Measurements from ENCODE around the gene PSMB11. TPM values are rescaled to one million over a fixed set of nuclear protein-coding genes. Genes with fewer than 3 reads are reported as not detected.

PSMB11 gene
- total RNA-seq, 1 experiment from 2014 or later: not detected

DNA sequence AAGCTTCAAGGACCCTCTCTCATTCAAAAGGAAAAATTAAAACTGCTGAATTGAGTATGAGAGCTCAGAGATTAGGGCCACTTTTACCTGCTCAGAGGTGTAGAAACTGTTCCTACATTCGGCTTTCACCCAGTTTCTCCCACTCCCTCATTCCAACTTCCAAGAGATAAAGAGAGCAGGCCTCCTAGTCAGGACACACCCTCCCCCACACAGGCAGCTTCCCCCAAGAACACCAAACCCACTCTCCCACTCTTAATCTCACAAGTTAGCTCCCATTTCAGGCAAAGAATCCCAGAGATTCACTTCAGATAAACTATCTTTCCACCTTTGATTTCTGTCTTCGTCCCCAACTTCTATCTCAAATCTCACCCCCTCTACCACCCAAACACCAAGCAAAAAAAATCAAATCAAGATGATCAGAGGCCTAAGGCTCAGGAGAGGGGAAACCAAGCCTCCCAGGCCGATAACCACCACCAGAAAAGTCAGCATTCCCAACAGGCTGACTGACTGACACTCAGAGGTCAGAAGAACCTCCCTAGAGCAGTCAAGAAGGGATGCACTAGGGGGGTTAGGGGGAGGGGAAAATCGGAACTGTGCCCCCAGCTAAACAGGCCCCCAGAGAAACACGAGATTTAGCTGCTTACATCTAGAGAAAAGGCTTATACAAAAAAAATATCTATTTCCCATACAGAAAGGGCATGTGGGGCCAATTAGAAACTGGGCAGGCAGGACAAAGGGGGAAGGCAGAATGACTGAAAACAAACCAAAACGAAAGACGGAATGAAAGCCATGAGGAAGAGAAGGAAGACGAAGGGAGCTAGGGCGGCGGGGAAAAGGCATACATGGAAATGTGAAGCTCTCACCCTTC, 28.5 kb downstream of the PSMB11 start:
- Mint-ChIP-seq H3K4me1 (peaks cover 35 to 52% of the 10 kb centered on the region in 2 experiments), H3K36me3 (ENCODE audit: insufficient read depth in 1 of 3, low read depth in 3 of 3) (peaks cover 39 to 82% (median 72%) of the 10 kb centered on the region in 3 experiments; a peak in 6 of 7 replicates), H3K4me3 (peak overlapping the region; percentile 87 to 99), H3K27ac (peak overlapping the region; percentile 98 to 100 (median 98)), H3K27me3 (ENCODE audit: low read depth) (no peaks in the 10 kb centered on the region; the same call in 1 of the 2 replicates), H3K9me3 (no peaks in the 10 kb centered on the region)
- H2BK5ac ChIP-seq (ENCODE audit: insufficient read length, low read length): no peak overlapping the region
- no peak overlapping the region for H3K56ac ChIP-seq (ENCODE audit: insufficient read length, low read depth, low read length)
- H3K23ac ChIP-seq (ENCODE audit: insufficient read length, low read depth, low read length): no peak overlapping the region
- H3K27me3 ChIP-seq (ENCODE audit: insufficient read depth, low read length): no peaks in the 10 kb centered on the region
- whole genome bisulfite sequencing (ENCODE audit: extremely low coverage, insufficient read length, low lambda C conversion rate): 100% methylated on average over 1 of the region's 10 CpGs
- no peak overlapping the region for H3K18ac ChIP-seq (ENCODE audit: insufficient read length, low read depth, low read length)
- peak overlapping the region; percentile 55; the same call in 1 of the 2 replicates for H3K14ac ChIP-seq (ENCODE audit: insufficient read depth, low read length)
- H3K79me1 ChIP-seq (ENCODE audit: insufficient read depth, low read depth, low read length, poor library complexity, severe bottlenecking): peaks cover 17% of the 10 kb centered on the region
- H3K4ac ChIP-seq (ENCODE audit: low read depth, low read length): no peak overlapping the region; the same call in 1 of the 2 replicates
- peak overlapping the region; percentile 75 for H4K5ac ChIP-seq (ENCODE audit: insufficient read length, low read depth, low read length)
- H2AFZ ChIP-seq (ENCODE audit: low read length): no peak overlapping the region
- H3K4me2 ChIP-seq (ENCODE audit: insufficient read depth, insufficient read length, low read length): peak overlapping the region; percentile 98
- peaks cover 3% of the 10 kb centered on the region for H4K20me1 ChIP-seq (ENCODE audit: control insufficient read depth, insufficient read depth, insufficient read length)
- no peak overlapping the region for H2BK15ac ChIP-seq (ENCODE audit: low read depth, low read length)
- H4K8ac ChIP-seq (replicated peaks; ENCODE audit: insufficient read length, low read depth, low read length): no peak overlapping the region
- H4K91ac ChIP-seq (ENCODE audit: insufficient read length, low read depth, low read length): no peak overlapping the region
- H2BK120ac ChIP-seq (ENCODE audit: low read depth, low read length, poor library complexity, severe bottlenecking): no peak overlapping the region
- H3K79me2 ChIP-seq (ENCODE audit: insufficient read depth, low read length): peaks cover 5% of the 10 kb centered on the region; the same call in 1 of the 2 replicates
- no peak overlapping the region for H3K27ac ChIP-seq (ENCODE audit: insufficient read length, low read depth, low read length)
- DNase-seq: no peak
- peak overlapping the region; percentile 75 for H2BK12ac ChIP-seq (ENCODE audit: insufficient read length, low read depth, low read length)
- peaks cover 12% of the 10 kb centered on the region for H3K23me2 ChIP-seq (ENCODE audit: insufficient read length, low read depth, low read length, poor library complexity, severe bottlenecking)
- H3K9me3 ChIP-seq (ENCODE audit: control insufficient read depth, low read depth, low read length): no peaks in the 10 kb centered on the region
- TF ChIP-seq, protein P1, sequence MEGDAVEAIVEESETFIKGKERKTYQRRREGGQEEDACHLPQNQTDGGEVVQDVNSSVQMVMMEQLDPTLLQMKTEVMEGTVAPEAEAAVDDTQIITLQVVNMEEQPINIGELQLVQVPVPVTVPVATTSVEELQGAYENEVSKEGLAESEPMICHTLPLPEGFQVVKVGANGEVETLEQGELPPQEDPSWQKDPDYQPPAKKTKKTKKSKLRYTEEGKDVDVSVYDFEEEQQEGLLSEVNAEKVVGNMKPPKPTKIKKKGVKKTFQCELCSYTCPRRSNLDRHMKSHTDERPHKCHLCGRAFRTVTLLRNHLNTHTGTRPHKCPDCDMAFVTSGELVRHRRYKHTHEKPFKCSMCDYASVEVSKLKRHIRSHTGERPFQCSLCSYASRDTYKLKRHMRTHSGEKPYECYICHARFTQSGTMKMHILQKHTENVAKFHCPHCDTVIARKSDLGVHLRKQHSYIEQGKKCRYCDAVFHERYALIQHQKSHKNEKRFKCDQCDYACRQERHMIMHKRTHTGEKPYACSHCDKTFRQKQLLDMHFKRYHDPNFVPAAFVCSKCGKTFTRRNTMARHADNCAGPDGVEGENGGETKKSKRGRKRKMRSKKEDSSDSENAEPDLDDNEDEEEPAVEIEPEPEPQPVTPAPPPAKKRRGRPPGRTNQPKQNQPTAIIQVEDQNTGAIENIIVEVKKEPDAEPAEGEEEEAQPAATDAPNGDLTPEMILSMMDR (conservative IDR thresholded peaks at IDR 0.05): no peak
- no peak overlapping the region for H2AK5ac ChIP-seq (ENCODE audit: insufficient read length, low read length)
- no peak overlapping the region for H3T11ph ChIP-seq (ENCODE audit: low read length)
- H2BK20ac ChIP-seq (ENCODE audit: low read depth, low read length, poor library complexity, severe bottlenecking): no peak overlapping the region
- 0 out of 2 replicates have a peak, but pooled peaks cover 3% of the 10 kb centered on the region for H3K4me1 ChIP-seq (ENCODE audit: insufficient read depth, low read length)
- peak overlapping the region; percentile 93 for H3K9ac ChIP-seq (ENCODE audit: extremely low read depth, insufficient read length, low read length)
